ENCODE measurements around the gene P2RY8. TPM values are rescaled to one million over a fixed set of nuclear protein-coding genes. Genes with fewer than 3 reads are reported as not detected.

The P2RY8 gene
- total RNA-seq, 1 experiment from 2014 or later: 0.37 TPM

DNA sequence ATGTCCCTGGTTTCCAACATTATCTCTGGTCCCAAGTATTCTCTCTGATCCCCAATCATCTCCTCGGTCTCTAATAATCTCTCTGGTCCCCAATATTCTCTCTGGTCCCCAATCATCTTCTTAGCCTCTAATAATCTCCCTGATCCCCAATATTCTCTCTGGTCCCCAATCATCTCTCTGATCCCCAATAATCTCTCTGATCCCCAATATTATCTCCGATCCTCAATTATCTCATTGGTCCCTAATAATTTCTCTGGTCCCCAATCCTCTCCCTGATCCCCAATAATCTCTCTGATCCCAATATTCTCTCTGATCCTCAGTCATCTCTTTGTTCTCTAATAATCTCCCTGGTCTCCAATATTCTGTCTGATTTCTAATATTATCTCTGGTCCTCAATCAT is 16.6 kb downstream of the P2RY8 start (continued):
- TF ChIP-seq, protein P1, sequence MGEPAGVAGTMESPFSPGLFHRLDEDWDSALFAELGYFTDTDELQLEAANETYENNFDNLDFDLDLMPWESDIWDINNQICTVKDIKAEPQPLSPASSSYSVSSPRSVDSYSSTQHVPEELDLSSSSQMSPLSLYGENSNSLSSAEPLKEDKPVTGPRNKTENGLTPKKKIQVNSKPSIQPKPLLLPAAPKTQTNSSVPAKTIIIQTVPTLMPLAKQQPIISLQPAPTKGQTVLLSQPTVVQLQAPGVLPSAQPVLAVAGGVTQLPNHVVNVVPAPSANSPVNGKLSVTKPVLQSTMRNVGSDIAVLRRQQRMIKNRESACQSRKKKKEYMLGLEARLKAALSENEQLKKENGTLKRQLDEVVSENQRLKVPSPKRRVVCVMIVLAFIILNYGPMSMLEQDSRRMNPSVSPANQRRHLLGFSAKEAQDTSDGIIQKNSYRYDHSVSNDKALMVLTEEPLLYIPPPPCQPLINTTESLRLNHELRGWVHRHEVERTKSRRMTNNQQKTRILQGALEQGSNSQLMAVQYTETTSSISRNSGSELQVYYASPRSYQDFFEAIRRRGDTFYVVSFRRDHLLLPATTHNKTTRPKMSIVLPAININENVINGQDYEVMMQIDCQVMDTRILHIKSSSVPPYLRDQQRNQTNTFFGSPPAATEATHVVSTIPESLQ (CRISPR knock-in tag; IDR thresholded peaks at IDR 0.05): no peak

DNA sequence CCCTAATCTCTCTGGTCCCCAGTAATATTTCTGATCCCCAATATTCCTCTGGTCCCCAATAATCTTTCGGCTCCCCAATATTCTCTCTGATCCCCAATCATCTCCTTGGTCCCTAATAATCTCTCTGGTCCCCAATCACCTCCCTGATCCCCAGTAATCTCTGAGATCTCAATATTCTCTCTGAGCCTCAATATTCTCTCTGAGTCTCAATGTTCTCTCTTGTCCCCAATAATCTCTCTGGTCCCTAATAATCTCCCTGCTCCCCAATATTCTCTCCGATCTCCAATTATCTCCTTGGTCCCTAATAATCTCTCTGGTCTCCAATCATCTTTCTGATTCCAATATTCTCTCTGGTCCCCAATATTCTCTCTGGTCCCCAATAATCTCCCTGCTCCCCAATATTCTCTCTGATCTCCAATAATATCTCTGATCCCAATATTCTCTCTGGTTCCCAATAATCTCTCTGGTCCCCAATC is 17.9 kb downstream of the P2RY8 start:
- DNase-seq (ENCODE audit: low spot score) (no peak), ATAC-seq (no peak)
- ChIA-PET CTCF (no interaction called here), POLR2A (no interaction called here)
- Mint-ChIP-seq H3K27ac (no peak overlapping the region), H3K9me3 (peaks cover 24% of the 10 kb centered on the region), H3K4me3 (no peak overlapping the region), H3K27me3 (ENCODE audit: low read depth) (no peaks in the 10 kb centered on the region), H3K4me1 (peaks cover 10% of the 10 kb centered on the region), H3K36me3 (no peaks in the 10 kb centered on the region)
- TF ChIP-seq NFYB (CRISPR knock-in tag; conservative IDR thresholded peaks at IDR 0.05; ENCODE audit: low read depth) (no peak), JAZF1 (CRISPR knock-in tag; IDR thresholded peaks at IDR 0.05) (no peak), TEAD1 (CRISPR knock-in tag; IDR thresholded peaks at IDR 0.05) (no peak), KAT7 (CRISPR knock-in tag; IDR thresholded peaks at IDR 0.05; ENCODE audit: borderline replicate concordance) (no peak), HMGXB4 (CRISPR knock-in tag; IDR thresholded peaks at IDR 0.05) (no peak), NR3C1 (CRISPR knock-in tag; conservative IDR thresholded peaks at IDR 0.05; ENCODE audit: low read depth) (no peak), EMX1 (CRISPR knock-in tag; IDR thresholded peaks at IDR 0.05) (no peak), JUN (CRISPR knock-in tag; IDR thresholded peaks at IDR 0.05) (no peak)
- TF ChIP-seq, protein P2, sequence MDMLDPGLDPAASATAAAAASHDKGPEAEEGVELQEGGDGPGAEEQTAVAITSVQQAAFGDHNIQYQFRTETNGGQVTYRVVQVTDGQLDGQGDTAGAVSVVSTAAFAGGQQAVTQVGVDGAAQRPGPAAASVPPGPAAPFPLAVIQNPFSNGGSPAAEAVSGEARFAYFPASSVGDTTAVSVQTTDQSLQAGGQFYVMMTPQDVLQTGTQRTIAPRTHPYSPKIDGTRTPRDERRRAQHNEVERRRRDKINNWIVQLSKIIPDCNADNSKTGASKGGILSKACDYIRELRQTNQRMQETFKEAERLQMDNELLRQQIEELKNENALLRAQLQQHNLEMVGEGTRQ (CRISPR knock-in tag; IDR thresholded peaks at IDR 0.05): no peak
- TF ChIP-seq, protein P3, sequence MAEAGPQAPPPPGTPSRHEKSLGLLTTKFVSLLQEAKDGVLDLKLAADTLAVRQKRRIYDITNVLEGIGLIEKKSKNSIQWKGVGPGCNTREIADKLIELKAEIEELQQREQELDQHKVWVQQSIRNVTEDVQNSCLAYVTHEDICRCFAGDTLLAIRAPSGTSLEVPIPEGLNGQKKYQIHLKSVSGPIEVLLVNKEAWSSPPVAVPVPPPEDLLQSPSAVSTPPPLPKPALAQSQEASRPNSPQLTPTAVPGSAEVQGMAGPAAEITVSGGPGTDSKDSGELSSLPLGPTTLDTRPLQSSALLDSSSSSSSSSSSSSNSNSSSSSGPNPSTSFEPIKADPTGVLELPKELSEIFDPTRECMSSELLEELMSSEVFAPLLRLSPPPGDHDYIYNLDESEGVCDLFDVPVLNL (CRISPR knock-in tag; IDR thresholded peaks at IDR 0.05; ENCODE audit: borderline replicate concordance, low read depth): no peak

GRCh38 chrX:1518512-1518911 is 18.5 kb downstream of the P2RY8 start:
- Mint-ChIP-seq H3K4me1 (peaks cover 10% of the 10 kb centered on the region), H3K27me3 (ENCODE audit: low read depth) (peaks cover 4% of the 10 kb centered on the region; the same call in 1 of the 2 replicates), H3K36me3 (peaks cover under 1% of the 10 kb centered on the region; the same call in 1 of the 2 replicates), H3K27ac (no peak overlapping the region), H3K9me3 (peaks cover 28% of the 10 kb centered on the region), H3K4me3 (no peak overlapping the region)
- CTCF ChIA-PET: no interaction called here
- DNase-seq (ENCODE audit: low spot score) (no peak), ATAC-seq (no peak)
- TF ChIP-seq, protein P4, sequence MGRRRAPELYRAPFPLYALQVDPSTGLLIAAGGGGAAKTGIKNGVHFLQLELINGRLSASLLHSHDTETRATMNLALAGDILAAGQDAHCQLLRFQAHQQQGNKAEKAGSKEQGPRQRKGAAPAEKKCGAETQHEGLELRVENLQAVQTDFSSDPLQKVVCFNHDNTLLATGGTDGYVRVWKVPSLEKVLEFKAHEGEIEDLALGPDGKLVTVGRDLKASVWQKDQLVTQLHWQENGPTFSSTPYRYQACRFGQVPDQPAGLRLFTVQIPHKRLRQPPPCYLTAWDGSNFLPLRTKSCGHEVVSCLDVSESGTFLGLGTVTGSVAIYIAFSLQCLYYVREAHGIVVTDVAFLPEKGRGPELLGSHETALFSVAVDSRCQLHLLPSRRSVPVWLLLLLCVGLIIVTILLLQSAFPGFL (CRISPR knock-in tag; IDR thresholded peaks at IDR 0.05; ENCODE audit: borderline replicate concordance): no peak
- TF ChIP-seq SMAD4 (CRISPR knock-in tag; IDR thresholded peaks at IDR 0.05) (no peak), ZNF121 (CRISPR knock-in tag; IDR thresholded peaks at IDR 0.05) (no peak)
- POLR2A ChIA-PET: no interaction called here
